ENCODE results near the gene C5orf46. TPM values are rescaled to one million over a fixed set of nuclear protein-coding genes. Genes with fewer than 3 reads are reported as not detected.

C5orf46 gene
- total and polyA plus RNA-seq, 9 of the 15 experiments (the other 6 are each of a cell fraction or from before 2014, with no cell fraction given) = not detected

DNA sequence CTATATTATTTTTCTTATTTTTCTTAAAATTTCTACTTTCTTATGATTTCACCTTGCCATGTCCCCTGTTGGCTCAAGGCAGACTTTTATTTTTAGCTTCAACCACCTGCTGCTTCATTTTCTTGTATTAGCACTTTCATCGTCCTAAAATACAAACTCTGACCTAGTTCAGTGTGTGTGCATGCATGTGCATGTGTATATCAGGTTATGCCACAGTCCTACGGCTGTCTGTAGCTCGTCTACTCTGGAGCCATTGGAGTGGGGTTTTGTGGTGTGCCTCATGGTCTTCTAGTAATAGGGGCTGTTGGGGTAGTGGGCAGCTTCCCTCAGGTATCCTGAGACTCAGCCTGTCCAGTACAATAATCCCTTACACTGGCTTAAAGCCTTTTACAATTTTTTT is 61.5 kb downstream of the C5orf46 start:
- no peaks in the 10 kb centered on the region for H3K9me1 ChIP-seq (ENCODE audit: control insufficient read depth, insufficient read depth, low read length)
- in situ Hi-C loops (cut with MboI) = no loop called here
- intact Hi-C loops (cut with micrococcal nuclease) = no loop called here
- H3K36me3 ChIP-seq (ENCODE audit: control insufficient read depth, insufficient read depth, low read length) = no peaks in the 10 kb centered on the region
- no peaks in the 10 kb centered on the region for H4K20me1 ChIP-seq (replicated peaks; ENCODE audit: control insufficient read depth, insufficient read depth, low read length)
- 0% methylated on average over 3 of the region's 3 CpGs for WGBS (ENCODE audit: insufficient coverage, low coverage, missing lambda C conversion rate)
- no peaks in the 10 kb centered on the region for H3K4me1 ChIP-seq (replicated peaks in 1 of 2; ENCODE audit: control insufficient read depth in 2 of 2, insufficient read depth in 2 of 2, low read length in 2 of 2)
- H3K79me2 ChIP-seq (ENCODE audit: control insufficient read depth, insufficient read depth, low read length) = no peaks in the 10 kb centered on the region
- DNase-seq (ENCODE audit: extremely low read depth in 1 of 4, low spot score in 3 of 4) = no peak
- POLR2A ChIA-PET = no interaction called here
- CTCF ChIA-PET (ENCODE audit: low intra/inter-chr PET ratio) = no interaction called here
- H3K4me2 ChIP-seq (ENCODE audit: insufficient read depth, low read length) = no peak overlapping the region
- H3K4me3 ChIP-seq = no peak overlapping the region
- no peak overlapping the region for H3K9ac ChIP-seq (ENCODE audit: insufficient read depth in 1 of 2, low read depth in 2 of 2, low read length in 2 of 2)
- H3K27ac ChIP-seq (ENCODE audit: extremely low read depth, low read depth, low read length) = no peak overlapping the region
- no peak for ATAC-seq
- H2AFZ ChIP-seq (ENCODE audit: low read depth, low read length) = no peak overlapping the region
- no peak for FAIRE-seq
- H3K27me3 ChIP-seq (ENCODE audit: control insufficient read depth in 2 of 2, insufficient read depth in 2 of 2, low read length in 2 of 2) = no peaks in the 10 kb centered on the region
- H3K9me3 ChIP-seq (replicated peaks; ENCODE audit: control insufficient read depth, insufficient read depth, low read depth, low read length) = no peaks in the 10 kb centered on the region
- no TSS peak for BruUV-seq (replicated peaks)
- TF ChIP-seq, protein P1, sequence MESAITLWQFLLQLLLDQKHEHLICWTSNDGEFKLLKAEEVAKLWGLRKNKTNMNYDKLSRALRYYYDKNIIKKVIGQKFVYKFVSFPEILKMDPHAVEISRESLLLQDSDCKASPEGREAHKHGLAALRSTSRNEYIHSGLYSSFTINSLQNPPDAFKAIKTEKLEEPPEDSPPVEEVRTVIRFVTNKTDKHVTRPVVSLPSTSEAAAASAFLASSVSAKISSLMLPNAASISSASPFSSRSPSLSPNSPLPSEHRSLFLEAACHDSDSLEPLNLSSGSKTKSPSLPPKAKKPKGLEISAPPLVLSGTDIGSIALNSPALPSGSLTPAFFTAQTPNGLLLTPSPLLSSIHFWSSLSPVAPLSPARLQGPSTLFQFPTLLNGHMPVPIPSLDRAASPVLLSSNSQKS (CRISPR knock-in tag; IDR thresholded peaks at IDR 0.05) = no peak
- TF ChIP-seq ZFPM2 (CRISPR knock-in tag; IDR thresholded peaks at IDR 0.05) (no peak), RAD21 (CRISPR knock-in tag; conservative IDR thresholded peaks at IDR 0.05 in 1 of 2, IDR thresholded peaks at IDR 0.05 in 1 of 2) (no peak), ILK (tag; IDR thresholded peaks at IDR 0.05; ENCODE audit: borderline replicate concordance, low read depth) (no peak), TRIM24 (IDR thresholded peaks at IDR 0.05) (no peak), SUPT5H (IDR thresholded peaks at IDR 0.05) (no peak), ZNF311 (CRISPR knock-in tag; IDR thresholded peaks at IDR 0.05) (no peak), ARHGAP35 (IDR thresholded peaks at IDR 0.05; ENCODE audit: partially characterized antibody) (no peak), ZNF764 (CRISPR knock-in tag; IDR thresholded peaks at IDR 0.05; ENCODE audit: low read depth) (no peak), CHD4 (IDR thresholded peaks at IDR 0.05; ENCODE audit: insufficient read depth, insufficient replicate concordance, low read depth, low read length, poor library complexity, severe bottlenecking) (no peak), EGR1 (conservative IDR thresholded peaks at IDR 0.05) (no peak)
- TF ChIP-seq, protein P2, sequence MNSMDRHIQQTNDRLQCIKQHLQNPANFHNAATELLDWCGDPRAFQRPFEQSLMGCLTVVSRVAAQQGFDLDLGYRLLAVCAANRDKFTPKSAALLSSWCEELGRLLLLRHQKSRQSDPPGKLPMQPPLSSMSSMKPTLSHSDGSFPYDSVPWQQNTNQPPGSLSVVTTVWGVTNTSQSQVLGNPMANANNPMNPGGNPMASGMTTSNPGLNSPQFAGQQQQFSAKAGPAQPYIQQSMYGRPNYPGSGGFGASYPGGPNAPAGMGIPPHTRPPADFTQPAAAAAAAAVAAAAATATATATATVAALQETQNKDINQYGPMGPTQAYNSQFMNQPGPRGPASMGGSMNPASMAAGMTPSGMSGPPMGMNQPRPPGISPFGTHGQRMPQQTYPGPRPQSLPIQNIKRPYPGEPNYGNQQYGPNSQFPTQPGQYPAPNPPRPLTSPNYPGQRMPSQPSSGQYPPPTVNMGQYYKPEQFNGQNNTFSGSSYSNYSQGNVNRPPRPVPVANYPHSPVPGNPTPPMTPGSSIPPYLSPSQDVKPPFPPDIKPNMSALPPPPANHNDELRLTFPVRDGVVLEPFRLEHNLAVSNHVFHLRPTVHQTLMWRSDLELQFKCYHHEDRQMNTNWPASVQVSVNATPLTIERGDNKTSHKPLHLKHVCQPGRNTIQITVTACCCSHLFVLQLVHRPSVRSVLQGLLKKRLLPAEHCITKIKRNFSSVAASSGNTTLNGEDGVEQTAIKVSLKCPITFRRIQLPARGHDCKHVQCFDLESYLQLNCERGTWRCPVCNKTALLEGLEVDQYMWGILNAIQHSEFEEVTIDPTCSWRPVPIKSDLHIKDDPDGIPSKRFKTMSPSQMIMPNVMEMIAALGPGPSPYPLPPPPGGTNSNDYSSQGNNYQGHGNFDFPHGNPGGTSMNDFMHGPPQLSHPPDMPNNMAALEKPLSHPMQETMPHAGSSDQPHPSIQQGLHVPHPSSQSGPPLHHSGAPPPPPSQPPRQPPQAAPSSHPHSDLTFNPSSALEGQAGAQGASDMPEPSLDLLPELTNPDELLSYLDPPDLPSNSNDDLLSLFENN (IDR thresholded peaks at IDR 0.05; ENCODE audit: low read depth in 2 of 2, low read length in 2 of 2) = no peak
- TF ChIP-seq, protein P3, sequence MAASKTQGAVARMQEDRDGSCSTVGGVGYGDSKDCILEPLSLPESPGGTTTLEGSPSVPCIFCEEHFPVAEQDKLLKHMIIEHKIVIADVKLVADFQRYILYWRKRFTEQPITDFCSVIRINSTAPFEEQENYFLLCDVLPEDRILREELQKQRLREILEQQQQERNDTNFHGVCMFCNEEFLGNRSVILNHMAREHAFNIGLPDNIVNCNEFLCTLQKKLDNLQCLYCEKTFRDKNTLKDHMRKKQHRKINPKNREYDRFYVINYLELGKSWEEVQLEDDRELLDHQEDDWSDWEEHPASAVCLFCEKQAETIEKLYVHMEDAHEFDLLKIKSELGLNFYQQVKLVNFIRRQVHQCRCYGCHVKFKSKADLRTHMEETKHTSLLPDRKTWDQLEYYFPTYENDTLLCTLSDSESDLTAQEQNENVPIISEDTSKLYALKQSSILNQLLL (CRISPR knock-in tag; IDR thresholded peaks at IDR 0.05; ENCODE audit: borderline replicate concordance) = no peak
- TF ChIP-seq, protein P4, sequence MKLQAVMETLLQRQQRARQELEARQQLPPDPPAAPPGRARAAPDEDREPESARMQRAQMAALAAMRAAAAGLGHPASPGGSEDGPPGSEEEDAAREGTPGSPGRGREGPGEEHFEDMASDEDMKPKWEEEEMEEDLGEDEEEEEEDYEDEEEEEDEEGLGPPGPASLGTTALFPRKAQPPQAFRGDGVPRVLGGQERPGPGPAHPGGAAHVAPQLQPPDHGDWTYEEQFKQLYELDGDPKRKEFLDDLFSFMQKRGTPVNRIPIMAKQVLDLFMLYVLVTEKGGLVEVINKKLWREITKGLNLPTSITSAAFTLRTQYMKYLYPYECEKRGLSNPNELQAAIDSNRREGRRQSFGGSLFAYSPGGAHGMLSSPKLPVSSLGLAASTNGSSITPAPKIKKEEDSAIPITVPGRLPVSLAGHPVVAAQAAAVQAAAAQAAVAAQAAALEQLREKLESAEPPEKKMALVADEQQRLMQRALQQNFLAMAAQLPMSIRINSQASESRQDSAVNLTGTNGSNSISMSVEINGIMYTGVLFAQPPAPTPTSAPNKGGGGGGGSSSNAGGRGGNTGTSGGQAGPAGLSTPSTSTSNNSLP (IDR thresholded peaks at IDR 0.05; ENCODE audit: borderline replicate concordance, low read depth, low read length) = no peak
- TF ChIP-seq, protein P5, sequence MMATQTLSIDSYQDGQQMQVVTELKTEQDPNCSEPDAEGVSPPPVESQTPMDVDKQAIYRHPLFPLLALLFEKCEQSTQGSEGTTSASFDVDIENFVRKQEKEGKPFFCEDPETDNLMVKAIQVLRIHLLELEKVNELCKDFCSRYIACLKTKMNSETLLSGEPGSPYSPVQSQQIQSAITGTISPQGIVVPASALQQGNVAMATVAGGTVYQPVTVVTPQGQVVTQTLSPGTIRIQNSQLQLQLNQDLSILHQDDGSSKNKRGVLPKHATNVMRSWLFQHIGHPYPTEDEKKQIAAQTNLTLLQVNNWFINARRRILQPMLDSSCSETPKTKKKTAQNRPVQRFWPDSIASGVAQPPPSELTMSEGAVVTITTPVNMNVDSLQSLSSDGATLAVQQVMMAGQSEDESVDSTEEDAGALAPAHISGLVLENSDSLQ (IDR thresholded peaks at IDR 0.05) = no peak
